Transverse colon (tissue), 3 donors: ENCODE data around the gene CNTN5.

Experiments
- EP300 ChIP-seq: sonication (generic); formaldehyde crosslinking; IDR thresholded peaks from one replicate; pipeline ENCODE4 v1.6.1; 2017; ENCODE audit warnings: antibody characterized with exemption, low read depth
- POLR2A ChIP-seq: fragments of 450-650 bp; IDR thresholded peaks from one replicate; pipeline ENCODE4 v1.6.1; 2016; ENCODE audit warnings: antibody characterized with exemption, mild to moderate bottlenecking, moderate library complexity
- TF ChIP-seq, protein P1 (sequence below), 5 experiments: fragments of 200-600 bp in 3 of 5; fragments of 450-650 bp in 2 of 5; sonication (generic) in 3 of 5; IDR thresholded peaks; 1 replicate in 2 of 5; 2 replicates in 3 of 5; pipeline ENCODE4 v1.5.1; 2016 to 2017; ENCODE audit warnings: antibody characterized with exemption in 5 of 5, inconsistent platforms in 3 of 5, mild to moderate bottlenecking in 2 of 5, moderate library complexity in 1 of 5

- TF ChIP-seq POLR2A (no peak), EP300 (no peak)
- TF ChIP-seq, protein P1, sequence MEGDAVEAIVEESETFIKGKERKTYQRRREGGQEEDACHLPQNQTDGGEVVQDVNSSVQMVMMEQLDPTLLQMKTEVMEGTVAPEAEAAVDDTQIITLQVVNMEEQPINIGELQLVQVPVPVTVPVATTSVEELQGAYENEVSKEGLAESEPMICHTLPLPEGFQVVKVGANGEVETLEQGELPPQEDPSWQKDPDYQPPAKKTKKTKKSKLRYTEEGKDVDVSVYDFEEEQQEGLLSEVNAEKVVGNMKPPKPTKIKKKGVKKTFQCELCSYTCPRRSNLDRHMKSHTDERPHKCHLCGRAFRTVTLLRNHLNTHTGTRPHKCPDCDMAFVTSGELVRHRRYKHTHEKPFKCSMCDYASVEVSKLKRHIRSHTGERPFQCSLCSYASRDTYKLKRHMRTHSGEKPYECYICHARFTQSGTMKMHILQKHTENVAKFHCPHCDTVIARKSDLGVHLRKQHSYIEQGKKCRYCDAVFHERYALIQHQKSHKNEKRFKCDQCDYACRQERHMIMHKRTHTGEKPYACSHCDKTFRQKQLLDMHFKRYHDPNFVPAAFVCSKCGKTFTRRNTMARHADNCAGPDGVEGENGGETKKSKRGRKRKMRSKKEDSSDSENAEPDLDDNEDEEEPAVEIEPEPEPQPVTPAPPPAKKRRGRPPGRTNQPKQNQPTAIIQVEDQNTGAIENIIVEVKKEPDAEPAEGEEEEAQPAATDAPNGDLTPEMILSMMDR (IDR thresholded peaks at IDR 0.05) = no peak
These were observed 149.8 kb downstream of the CNTN5 start for GRCh38 chr11:99170591-99170990.
